ENCODE results near the gene TRPM7.
"Not testable (repeated sequence)": the region's sequence is repeated elsewhere in the genome, so short reads cannot be mapped to it uniquely, and the experiment has no call there.

Gene TRPM7

DNA sequence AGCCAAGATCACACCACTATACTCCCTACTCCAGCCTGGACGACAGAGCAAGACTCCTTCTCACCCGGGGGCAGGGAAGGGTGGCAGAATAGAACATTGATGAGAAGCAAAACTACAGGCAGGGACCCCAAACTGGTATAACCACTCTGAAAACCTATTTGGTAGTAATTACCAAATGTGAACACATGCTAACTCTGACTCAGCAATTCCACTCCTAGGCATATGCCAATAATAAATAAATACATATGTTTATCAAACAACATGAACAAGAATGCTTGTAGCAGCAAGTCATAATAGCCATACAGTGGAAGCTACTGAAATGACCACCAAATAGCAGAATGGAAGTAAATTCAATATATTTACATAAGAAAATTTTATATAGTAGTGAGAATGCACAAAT is 109.1 kb downstream of the TRPM7 start:
- TF ChIP-seq, protein P1, sequence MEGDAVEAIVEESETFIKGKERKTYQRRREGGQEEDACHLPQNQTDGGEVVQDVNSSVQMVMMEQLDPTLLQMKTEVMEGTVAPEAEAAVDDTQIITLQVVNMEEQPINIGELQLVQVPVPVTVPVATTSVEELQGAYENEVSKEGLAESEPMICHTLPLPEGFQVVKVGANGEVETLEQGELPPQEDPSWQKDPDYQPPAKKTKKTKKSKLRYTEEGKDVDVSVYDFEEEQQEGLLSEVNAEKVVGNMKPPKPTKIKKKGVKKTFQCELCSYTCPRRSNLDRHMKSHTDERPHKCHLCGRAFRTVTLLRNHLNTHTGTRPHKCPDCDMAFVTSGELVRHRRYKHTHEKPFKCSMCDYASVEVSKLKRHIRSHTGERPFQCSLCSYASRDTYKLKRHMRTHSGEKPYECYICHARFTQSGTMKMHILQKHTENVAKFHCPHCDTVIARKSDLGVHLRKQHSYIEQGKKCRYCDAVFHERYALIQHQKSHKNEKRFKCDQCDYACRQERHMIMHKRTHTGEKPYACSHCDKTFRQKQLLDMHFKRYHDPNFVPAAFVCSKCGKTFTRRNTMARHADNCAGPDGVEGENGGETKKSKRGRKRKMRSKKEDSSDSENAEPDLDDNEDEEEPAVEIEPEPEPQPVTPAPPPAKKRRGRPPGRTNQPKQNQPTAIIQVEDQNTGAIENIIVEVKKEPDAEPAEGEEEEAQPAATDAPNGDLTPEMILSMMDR (IDR thresholded peaks at IDR 0.05; ENCODE audit: extremely low read depth, insufficient read depth, missing control alignments): no peak
- in situ Hi-C loops (cut with MboI; ENCODE audit: low pct_unique_long_range_greater_than_20kb, low sequenced_read_pairs, unreplicated experiment): no loop called here
- DNase-seq (ENCODE audit: low spot score): no peak

DNA sequence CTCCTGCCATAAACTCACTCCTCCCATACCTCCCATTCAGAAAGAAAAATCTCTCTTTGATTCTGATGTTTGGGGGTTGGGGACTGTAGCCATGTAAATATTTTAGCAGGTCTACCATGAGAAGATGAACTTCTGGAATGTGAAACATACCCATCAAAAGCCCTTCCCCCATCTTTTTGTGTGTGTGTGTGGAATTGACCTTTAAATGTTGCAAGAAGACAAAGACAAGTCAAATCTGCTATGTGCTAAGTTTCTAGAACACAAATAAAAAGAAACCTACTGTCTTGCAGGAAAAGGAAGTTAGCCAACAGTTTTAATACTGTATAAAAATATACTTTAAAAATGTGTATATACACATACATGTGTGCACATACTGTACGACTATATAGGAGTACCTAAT is 110.4 kb downstream of the TRPM7 start:
- DNase-seq (ENCODE audit: low spot score): no peak
- TF ChIP-seq, protein P1 (IDR thresholded peaks at IDR 0.05; ENCODE audit: extremely low read depth, insufficient read depth, missing control alignments): no peak
- in situ Hi-C loops (cut with MboI; ENCODE audit: low pct_unique_long_range_greater_than_20kb, low sequenced_read_pairs, unreplicated experiment): no loop called here

DNA sequence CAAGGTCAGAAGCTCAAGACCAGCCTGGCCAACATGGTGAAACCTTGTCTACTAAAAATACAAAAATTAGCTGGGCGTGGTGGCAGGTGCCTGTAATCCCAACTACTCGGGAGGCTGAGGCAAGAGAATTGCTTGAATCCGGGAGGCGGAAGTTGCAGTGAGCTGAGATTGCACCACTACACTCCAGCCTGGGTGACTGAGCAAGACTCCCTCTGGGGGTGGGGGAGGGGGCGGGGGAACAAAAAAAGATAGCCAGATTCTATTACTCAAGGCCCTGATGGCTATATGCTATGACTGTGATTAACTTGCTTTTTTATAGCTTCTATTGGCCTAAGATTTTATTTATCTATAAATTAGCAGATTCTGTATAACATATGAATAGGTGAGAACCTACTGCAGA is 112.8 kb downstream of the TRPM7 start:
- DNase-seq (ENCODE audit: low spot score); in situ Hi-C loops (cut with MboI; ENCODE audit: low pct_unique_long_range_greater_than_20kb, low sequenced_read_pairs, unreplicated experiment): not testable (repeated sequence)

DNA sequence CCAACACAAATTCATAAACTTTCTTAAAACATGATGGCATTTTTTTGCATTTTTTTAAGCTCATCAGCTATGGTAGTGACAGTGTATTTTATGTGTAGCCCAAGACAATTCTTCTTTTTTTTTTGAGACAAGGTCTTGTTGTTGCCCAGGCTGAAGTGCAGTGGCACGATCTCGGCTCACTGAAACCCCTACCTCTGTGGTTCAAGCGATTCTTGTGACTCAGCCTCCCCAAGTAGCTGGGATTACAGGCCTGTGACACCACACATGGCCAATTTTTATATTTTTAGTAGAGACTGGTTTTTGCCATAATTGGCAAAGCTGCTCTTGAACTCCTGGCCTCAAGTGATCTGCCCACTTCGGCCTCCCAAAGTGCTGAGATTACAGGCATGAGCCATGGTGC is 122.8 kb downstream of the TRPM7 start:
- TF ChIP-seq, protein P1 (IDR thresholded peaks at IDR 0.05; ENCODE audit: extremely low read depth, insufficient read depth, missing control alignments): no peak
- no peak for DNase-seq (ENCODE audit: low spot score)
- in situ Hi-C loops (cut with MboI; ENCODE audit: low pct_unique_long_range_greater_than_20kb, low sequenced_read_pairs, unreplicated experiment): no loop called here

DNA sequence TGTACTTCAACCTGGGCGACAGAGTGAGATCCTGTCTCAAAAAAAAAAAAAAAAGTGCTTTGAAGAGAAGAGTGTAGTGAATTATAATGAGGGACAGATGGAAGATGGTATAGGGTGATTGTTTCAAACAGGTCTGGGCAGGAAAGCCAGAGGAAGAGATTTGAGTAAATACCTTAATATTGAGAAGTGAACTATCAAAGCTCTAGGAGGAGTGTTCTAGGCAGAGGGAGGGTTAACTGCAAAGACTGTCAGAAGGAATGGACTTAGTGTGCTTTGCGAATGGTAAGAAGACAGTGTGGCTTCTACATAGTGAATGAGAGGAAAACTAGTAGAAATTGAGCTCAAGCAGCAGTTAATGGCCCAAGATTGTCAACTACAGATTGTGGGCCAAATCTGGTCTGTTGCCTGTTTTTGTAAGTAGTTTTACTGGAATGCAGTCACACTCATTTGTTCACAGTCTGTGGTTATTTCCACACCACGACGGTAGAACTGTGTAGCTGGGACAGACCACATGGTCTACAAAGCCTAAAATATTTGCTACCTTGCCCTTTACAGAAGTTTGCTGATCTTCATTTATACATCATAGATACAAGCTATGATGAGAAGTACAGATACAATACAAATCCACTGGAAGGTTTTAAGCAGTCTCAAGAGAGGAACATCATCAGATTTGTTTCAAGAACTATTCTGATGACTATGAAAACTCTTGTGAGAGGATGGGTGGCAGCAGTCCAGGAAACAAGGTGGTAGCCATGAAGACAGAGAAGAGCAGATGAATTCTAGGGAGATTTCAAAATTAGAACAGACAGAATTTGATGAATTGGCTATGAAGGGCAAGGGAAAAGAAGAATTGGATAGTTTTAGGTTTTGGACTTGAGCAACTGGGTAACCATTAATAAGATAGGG is 123.6 kb downstream of the TRPM7 start:
- in situ Hi-C loops (cut with MboI; ENCODE audit: low pct_unique_long_range_greater_than_20kb, low sequenced_read_pairs, unreplicated experiment): no loop called here
- TF ChIP-seq, protein P1 (IDR thresholded peaks at IDR 0.05; ENCODE audit: extremely low read depth, insufficient read depth, missing control alignments): no peak
- no peak for DNase-seq (ENCODE audit: low spot score)

DNA sequence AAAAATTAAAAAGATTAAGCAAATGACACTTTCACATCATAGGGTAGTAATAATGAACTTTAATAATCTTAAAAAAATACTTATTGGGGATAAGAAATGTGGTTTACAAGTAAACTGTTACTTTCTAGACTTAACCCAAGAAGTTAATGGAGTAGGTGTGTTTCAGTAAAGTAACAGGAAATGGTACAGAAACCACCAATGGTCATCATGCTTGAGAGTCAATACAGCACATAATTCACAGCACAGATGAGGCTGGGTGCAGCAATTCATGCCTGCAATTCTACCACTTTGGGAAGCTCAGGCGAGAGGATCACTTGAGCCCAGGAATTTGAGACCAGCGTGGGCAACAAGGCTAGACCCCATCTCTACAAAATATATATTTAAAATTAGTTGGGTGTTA is 128.6 kb downstream of the TRPM7 start:
- TF ChIP-seq, protein P1 (IDR thresholded peaks at IDR 0.05; ENCODE audit: extremely low read depth, insufficient read depth, missing control alignments): no peak
- in situ Hi-C loops (cut with MboI; ENCODE audit: low pct_unique_long_range_greater_than_20kb, low sequenced_read_pairs, unreplicated experiment): no loop called here
- no peak for DNase-seq (ENCODE audit: low spot score)

DNA sequence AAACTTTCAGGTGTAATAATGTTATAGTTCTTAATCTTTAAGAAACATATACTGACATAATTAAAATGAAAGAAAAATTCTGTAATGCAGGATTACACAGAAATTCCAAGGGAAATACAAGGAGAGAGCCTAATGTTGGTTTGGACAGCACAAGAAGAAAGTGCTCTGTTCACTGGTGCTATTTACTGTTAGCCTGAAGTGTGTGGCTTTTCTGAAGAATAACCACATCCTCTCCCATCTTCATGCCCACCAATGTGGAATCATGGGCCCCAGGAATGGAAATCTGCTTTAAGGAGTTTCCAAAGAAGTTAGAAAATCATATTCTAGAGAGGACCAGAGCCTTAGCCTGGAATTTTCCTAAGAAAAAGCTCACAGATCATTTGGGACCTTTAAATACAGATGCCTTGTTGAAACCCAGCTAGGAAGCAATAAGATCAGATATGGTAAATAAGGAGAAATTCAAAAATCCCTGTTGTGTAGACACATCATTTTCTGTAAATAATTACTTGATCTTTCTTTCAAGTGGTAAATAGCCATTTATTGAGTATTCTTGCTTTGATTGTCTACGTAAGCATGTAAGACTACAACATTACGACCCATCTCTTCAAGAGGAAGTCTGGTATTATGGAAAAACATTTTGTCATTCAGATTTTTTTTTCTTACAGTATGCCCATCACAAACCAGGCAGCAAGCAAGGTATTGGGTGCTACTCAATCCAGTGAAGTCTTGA is 129.8 kb downstream of the TRPM7 start:
- DNase-seq (ENCODE audit: low spot score): no peak
- TF ChIP-seq, protein P1 (IDR thresholded peaks at IDR 0.05; ENCODE audit: extremely low read depth, insufficient read depth, missing control alignments): no peak
- in situ Hi-C loops (cut with MboI; ENCODE audit: low pct_unique_long_range_greater_than_20kb, low sequenced_read_pairs, unreplicated experiment): no loop called here
